GM23248 (cell line): ENCODE results near the gene NCOA3.

Experiments used
- EZH2 ChIP-seq: fragments of 200-600 bp; sonication (generic); IDR thresholded peaks from 2 replicates; pipeline ENCODE4 v1.6.1; 2018; ENCODE audit warnings: antibody characterized with exemption, mild to moderate bottlenecking; ENCODE audit not compliant: insufficient read depth, poor library complexity, severe bottlenecking
- EZH2phosphoT487 ChIP-seq: fragments of 200-600 bp; sonication (generic); IDR thresholded peaks from 2 replicates; pipeline ENCODE4 v1.6.1; 2018; ENCODE audit warnings: antibody characterized with exemption, moderate library complexity, mild to moderate bottlenecking, low read depth; ENCODE audit not compliant: insufficient read depth

GRCh38 chr20:47612670-47613069 is 111.0 kb downstream of the NCOA3 start:
- TF ChIP-seq EZH2 (no peak), EZH2phosphoT487 (no peak)
